PC-9 (cell line): ENCODE data around the gene MFSD11. TPM values are rescaled to one million over a fixed set of nuclear protein-coding genes. Genes with fewer than 3 reads are reported as not detected.
"Not testable (repeated sequence)": the region's sequence is repeated elsewhere in the genome, so short reads cannot be mapped to it uniquely, and the experiment has no call there.

Experiments
- BruUV-seq: library from RNA; stranded (reverse); fragments of 400-500 nt; replicated peaks from 2 replicates; lab custom pipeline; 2021; lab: Mats Ljungman, UMichigan
- CTCF ChIA-PET: fragments of 300-600 bp; sonication (Branson Sonifier 250); formaldehyde crosslinking; loops from one replicate; lab custom pipeline; 2022; ENCODE audit warnings: antibody characterized with exemption; lab: Charles Lee
- POLR2A ChIA-PET: fragments of 300-600 bp; sonication (Branson Sonifier 250); formaldehyde crosslinking; loops from one replicate; lab custom pipeline; 2022; ENCODE audit warnings: antibody characterized with exemption; ENCODE audit not compliant: unreplicated experiment; lab: Charles Lee
- DNase-seq, 2 experiments: peaks; one replicate each; pipeline versions ENCODE4 v3.0.0 to v3.0.0-alpha.2; 2015 to 2022; ENCODE audit warnings: mixed read lengths in 1 of 2
- H2AFZ ChIP-seq: fragments of 200-600 bp; sonication (generic); 2 replicates; pipeline ENCODE4 v1.8.1; 2017; ENCODE audit warnings: antibody characterized with exemption
- H3F3A ChIP-seq: fragments of 200-600 bp; sonication (generic); 2 replicates; pipeline ENCODE4 v1.8.1; 2017; ENCODE audit warnings: antibody characterized with exemption, mild to moderate bottlenecking, low read depth; ENCODE audit not compliant: insufficient read depth
- H3K27ac ChIP-seq: fragments of 200-600 bp; sonication (generic); 2 replicates; pipeline ENCODE4 v1.6.1; 2016; ENCODE audit warnings: mixed run types
- H3K27me3 ChIP-seq: fragments of 200-600 bp; sonication (generic); 2 replicates; pipeline ENCODE4 v1.6.1; 2016; ENCODE audit warnings: low read depth, mixed run types; ENCODE audit not compliant: insufficient read depth
- H3K36me3 ChIP-seq: fragments of 200-600 bp; sonication (generic); 2 replicates; pipeline ENCODE4 v1.6.1; 2016; ENCODE audit warnings: low read depth, mixed run types
- H3K4me1 ChIP-seq: fragments of 200-600 bp; sonication (generic); replicated peaks from 2 replicates; pipeline ENCODE4 v1.6.1; 2016; ENCODE audit warnings: mixed run types; ENCODE audit not compliant: insufficient read depth
- H3K4me2 ChIP-seq: fragments of 200-600 bp; sonication (generic); 2 replicates; pipeline ENCODE4 v1.6.1; 2017; ENCODE audit warnings: mixed run types
- H3K4me3 ChIP-seq: fragments of 200-600 bp; sonication (generic); 2 replicates; pipeline ENCODE4 v1.6.1; 2016; ENCODE audit warnings: mixed run types
- H3K79me2 ChIP-seq: fragments of 200-600 bp; sonication (generic); 2 replicates; pipeline ENCODE4 v1.6.1; 2017; ENCODE audit warnings: low read depth, mixed run types
- H3K9me2 ChIP-seq: fragments of 200-600 bp; sonication (generic); 2 replicates; pipeline ENCODE4 v1.8.1; 2017; ENCODE audit warnings: mild to moderate bottlenecking; ENCODE audit not compliant: insufficient read depth
- H3K9me3 ChIP-seq: fragments of 200-600 bp; sonication (generic); 2 replicates; pipeline ENCODE4 v1.8.1; 2016; ENCODE audit warnings: low read depth; ENCODE audit not compliant: insufficient read depth
- H4K20me1 ChIP-seq: fragments of 200-600 bp; sonication (generic); 2 replicates; pipeline ENCODE4 v1.8.1; 2017; ENCODE audit not compliant: insufficient read depth
- EZH2 ChIP-seq: fragments of 200-600 bp; sonication (generic); IDR thresholded peaks from 2 replicates; pipeline ENCODE4 v1.8.0; 2017; ENCODE audit warnings: antibody characterized with exemption, low read depth
- intact Hi-C: fragments of 100-400 bp; cut with micrococcal nuclease; formaldehyde crosslinking; loops from one replicate; pipeline ENCODE4 v1.10.0; 2022; ENCODE audit not compliant: unreplicated experiment
- total RNA-seq: library from RNA; stranded (reverse); gene quantifications from 2 replicates; pipeline ENCODE4 v1.2.3, GENCODE V29; 2021
- TF ChIP-seq, protein P1 (sequence below): fragments of 200-600 bp; sonication (generic); conservative IDR thresholded peaks from 2 replicates; pipeline ENCODE4 v1.6.1; 2017; ENCODE audit warnings: mixed run types, antibody characterized with exemption, mild to moderate bottlenecking, moderate library complexity

MFSD11 gene
- total RNA-seq, 1 experiment from 2014 or later = 47.3 TPM

DNA sequence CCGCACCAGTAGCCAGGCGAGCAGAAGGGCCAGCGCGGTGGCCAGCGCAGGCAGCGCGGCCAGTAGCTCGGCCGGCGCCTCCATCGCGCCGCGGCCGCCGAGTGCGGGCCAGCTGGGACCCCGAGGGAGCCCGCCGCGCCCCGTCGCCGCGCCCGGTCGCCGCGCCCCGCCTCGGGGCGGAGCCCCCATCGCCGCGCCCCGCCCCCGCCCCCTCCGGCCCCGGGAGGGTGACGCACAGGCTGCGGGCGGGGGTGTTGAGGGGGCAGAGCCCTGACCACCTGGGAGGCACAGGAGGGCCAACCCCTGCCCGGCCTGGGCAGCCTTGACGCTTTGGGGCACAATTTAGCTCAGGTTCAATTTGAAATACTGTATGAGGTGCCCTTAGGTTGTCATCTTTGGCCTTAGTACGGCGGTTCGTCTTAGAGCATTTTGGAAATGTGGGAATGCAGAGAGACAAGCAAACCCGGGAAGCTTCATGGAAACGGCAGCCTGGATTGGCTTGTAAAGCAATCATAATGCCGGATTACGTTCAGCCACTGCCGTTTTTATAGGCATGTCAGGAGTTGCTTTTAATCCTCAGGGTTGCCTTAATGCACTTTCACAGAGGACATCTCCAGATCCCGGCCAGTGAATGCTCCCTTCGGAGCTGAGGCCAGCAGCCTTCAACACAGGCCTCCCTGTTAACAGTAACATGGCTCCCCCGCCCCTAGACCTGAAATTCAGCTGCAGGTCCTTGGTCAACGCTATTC lies 26.9 kb upstream of the MFSD11 start, which contains the start of gene MXRA7:
TSS of gene MXRA7 (minus strand) at position 103 of the 749 bp plus-strand sequence. CDS start at position 84, 19 bp downstream.
- peak in 1 of 2 experiments; percentile 69 for DNase-seq
- H3K79me2 ChIP-seq = no peaks in the 10 kb centered on the region
- CTCF ChIA-PET = interaction anchor here (0.5 to 0.6 kb wide), 2 partner anchors 127 to 130 kb away, joined by 6 read pairs; no protein-coding TSS in a partner anchor

DNA sequence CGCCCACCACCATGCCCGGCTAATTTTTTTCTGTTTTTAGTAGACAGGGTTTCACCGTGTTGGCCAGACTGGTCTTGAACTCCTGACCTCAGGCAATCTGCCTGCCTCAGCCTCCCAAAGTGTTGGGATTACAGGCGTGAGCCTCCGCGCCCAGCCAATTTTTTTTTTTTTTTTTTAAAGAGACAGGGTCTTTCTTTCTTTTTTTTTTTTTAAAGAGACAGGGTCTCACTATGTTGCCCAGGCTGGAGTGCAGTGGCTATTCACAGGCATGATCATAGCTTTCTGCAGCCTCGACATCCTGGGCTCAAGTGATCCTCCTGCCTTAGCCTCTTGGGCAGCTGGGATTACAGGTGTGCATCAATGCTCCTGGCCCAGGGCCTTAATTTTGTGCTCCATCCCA lies 25.6 kb upstream of the MFSD11 start:
- H3K27me3 ChIP-seq, H3K27ac ChIP-seq, BruUV-seq, H3F3A ChIP-seq, H4K20me1 ChIP-seq, H3K9me3 ChIP-seq, H3K36me3 ChIP-seq, H3K4me3 ChIP-seq, H3K79me2 ChIP-seq, POLR2A ChIA-PET, H3K9me2 ChIP-seq, CTCF ChIA-PET, H3K4me2 ChIP-seq, DNase-seq, H3K4me1 ChIP-seq, H2AFZ ChIP-seq: not testable (repeated sequence)
- intact Hi-C loops = loop anchor here (10.0 kb wide), 1 partner anchor 248 kb away; the partner anchor contains the start of gene AANAT

More for the DNA sequence above, 26.9 kb upstream of the MFSD11 start, which contains the start of gene MXRA7:
- Histone ChIP-seq H3K36me3 (no peaks in the 10 kb centered on the region), H3K27me3 (no peaks in the 10 kb centered on the region), H3K9me2 (no peaks in the 10 kb centered on the region), H2AFZ (no peak within 1 kb of the TSS), H3K4me3 (peak within 1 kb of the TSS; percentile 56), H4K20me1 (no peaks in the 10 kb centered on the region), H3K4me1 (0 out of 2 replicates have a peak, but pooled peaks cover 6% of the 10 kb centered on the region), H3K27ac (no peak within 1 kb of the TSS), H3K9me3 (no peaks in the 10 kb centered on the region), H3K4me2 (peak within 1 kb of the TSS; percentile 76), H3F3A (peaks cover 7% of the 10 kb centered on the region; the same call in 1 of the 2 replicates)
- BruUV-seq = no TSS peak
- intact Hi-C loops = loop anchor here (10.0 kb wide), 1 partner anchor 246 kb away; the partner anchor contains the start of gene AANAT
- POLR2A ChIA-PET = no interaction called here
- TF ChIP-seq, protein P1, sequence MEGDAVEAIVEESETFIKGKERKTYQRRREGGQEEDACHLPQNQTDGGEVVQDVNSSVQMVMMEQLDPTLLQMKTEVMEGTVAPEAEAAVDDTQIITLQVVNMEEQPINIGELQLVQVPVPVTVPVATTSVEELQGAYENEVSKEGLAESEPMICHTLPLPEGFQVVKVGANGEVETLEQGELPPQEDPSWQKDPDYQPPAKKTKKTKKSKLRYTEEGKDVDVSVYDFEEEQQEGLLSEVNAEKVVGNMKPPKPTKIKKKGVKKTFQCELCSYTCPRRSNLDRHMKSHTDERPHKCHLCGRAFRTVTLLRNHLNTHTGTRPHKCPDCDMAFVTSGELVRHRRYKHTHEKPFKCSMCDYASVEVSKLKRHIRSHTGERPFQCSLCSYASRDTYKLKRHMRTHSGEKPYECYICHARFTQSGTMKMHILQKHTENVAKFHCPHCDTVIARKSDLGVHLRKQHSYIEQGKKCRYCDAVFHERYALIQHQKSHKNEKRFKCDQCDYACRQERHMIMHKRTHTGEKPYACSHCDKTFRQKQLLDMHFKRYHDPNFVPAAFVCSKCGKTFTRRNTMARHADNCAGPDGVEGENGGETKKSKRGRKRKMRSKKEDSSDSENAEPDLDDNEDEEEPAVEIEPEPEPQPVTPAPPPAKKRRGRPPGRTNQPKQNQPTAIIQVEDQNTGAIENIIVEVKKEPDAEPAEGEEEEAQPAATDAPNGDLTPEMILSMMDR = no peak
- TF ChIP-seq EZH2 = no peak

DNA sequence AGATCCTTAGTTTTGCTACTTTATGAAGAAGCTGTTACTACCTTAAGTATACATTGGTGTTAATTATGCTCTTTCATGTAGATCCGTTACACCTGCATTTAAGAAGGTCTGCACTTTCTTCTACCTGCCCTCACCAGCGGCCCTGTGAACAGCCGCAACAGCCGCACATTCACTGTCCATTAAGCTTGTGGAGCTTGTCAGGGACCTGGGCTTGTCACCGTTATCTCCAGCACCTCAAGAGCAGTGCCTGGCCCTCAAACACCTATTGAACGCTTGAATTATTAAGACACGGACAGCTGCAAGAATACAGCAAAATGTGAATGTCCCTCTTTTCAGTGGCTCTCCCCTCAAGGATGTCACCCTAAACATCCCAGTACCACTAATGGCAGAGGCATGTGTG lies 24.2 kb upstream of the MFSD11 start:
- Histone ChIP-seq H3K4me2 (no peak overlapping the region), H3K27ac (no peak overlapping the region), H3K9me2 (no peaks in the 10 kb centered on the region), H3K9me3 (no peaks in the 10 kb centered on the region), H3K4me1 (0 out of 2 replicates have a peak, but pooled peaks cover 6% of the 10 kb centered on the region), H4K20me1 (no peaks in the 10 kb centered on the region), H3F3A (peaks cover 7% of the 10 kb centered on the region; the same call in 1 of the 2 replicates), H3K36me3 (no peaks in the 10 kb centered on the region), H3K27me3 (no peaks in the 10 kb centered on the region), H2AFZ (no peak overlapping the region), H3K4me3 (no peak overlapping the region), H3K79me2 (no peaks in the 10 kb centered on the region)
- intact Hi-C loops = loop anchor here (1.0 to 10.0 kb wide), 2 partner anchors 190 to 249 kb away; partner anchors contain the start of gene AANAT
- DNase-seq = no peak
- BruUV-seq = no TSS peak
- ChIA-PET CTCF (interaction anchor here (0.6 to 1.2 kb wide), 2 partner anchors 75 to 90 kb away, joined by 3 to 11 read pairs; no protein-coding TSS in a partner anchor), POLR2A (no interaction called here)
- TF ChIP-seq EZH2 = no peak
- TF ChIP-seq, protein P1 = no peak
